CD4-positive, alpha-beta T cell treated with Interleukin-4 for 1 hour (primary cell): ENCODE results near the gene SARM1.

Experiments
- DNase-seq, 2 donors: peaks; one replicate each; pipeline ENCODE4 v3.0.0-alpha.2; 2020 to 2022

SARM1 gene

DNA sequence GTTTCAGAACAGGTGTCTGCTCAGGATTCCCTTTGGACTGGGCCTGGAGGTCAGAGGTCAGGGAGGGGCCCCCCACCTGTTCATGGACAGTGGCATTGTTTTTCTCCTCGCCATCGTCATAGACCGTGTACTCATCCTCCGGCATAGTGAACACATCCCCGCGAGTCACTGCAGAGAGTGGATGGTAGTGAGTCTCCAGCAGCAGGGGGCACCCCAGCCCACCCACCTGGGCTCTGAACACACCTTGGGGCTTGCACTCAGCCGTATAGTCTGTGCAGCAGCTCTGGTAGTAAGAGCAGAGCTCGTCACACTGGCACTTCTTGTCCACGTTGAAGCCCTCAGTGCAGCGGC, 1.8 kb upstream of the SARM1 start:
- DNase-seq, result no peak

- DNase-seq, result no peak
These were observed 1.3 kb upstream of the SARM1 start, which contains the start of gene VTN for GRCh38 chr17:28370035-28370743. VTN (minus strand) TSS chr17:28370307; CDS start chr17:28370203, 104 bp downstream.

- no peak for DNase-seq
These were observed 770 bp upstream of the SARM1 start for GRCh38 chr17:28370744-28371103.

DNA sequence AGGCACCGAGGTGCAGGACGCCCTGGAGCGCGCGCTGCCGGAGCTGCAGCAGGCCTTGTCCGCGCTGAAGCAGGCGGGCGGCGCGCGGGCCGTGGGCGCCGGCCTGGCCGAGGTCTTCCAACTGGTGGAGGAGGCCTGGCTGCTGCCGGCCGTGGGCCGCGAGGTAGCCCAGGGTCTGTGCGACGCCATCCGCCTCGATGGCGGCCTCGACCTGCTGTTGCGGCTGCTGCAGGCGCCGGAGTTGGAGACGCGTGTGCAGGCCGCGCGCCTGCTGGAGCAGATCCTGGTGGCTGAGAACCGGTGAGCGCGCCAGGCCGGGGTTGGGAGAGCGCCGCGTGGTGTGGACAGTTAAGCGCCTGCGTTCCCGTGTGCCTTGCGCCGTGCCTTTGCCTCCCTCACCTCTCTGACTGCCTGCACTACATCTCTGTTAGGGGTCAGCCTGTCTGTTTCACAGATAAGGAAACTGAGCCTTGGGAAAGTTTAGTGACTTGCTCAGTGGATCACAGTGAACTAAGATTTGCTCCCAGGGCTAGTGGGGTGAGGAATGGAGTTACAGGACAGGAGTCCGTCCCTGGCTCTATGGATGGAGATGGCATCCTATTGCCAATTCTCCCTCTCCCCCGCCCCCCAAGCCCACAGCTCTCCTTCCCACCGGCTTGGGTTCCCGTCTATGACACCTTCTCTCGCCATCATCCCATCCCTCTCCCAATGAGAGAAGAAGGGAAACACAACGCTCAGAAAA, 880 bp downstream of the SARM1 start:
- DNase-seq, result no peak

- DNase-seq, result no peak
These were observed 1.4 kb downstream of the SARM1 start for GRCh38 chr17:28372945-28373274.

GRCh38 chr17:28379814-28380801, 8.6 kb downstream of the SARM1 start:
- no peak for DNase-seq

GRCh38 chr17:28381141-28381825, 9.8 kb downstream of the SARM1 start:
- no peak for DNase-seq

DNA sequence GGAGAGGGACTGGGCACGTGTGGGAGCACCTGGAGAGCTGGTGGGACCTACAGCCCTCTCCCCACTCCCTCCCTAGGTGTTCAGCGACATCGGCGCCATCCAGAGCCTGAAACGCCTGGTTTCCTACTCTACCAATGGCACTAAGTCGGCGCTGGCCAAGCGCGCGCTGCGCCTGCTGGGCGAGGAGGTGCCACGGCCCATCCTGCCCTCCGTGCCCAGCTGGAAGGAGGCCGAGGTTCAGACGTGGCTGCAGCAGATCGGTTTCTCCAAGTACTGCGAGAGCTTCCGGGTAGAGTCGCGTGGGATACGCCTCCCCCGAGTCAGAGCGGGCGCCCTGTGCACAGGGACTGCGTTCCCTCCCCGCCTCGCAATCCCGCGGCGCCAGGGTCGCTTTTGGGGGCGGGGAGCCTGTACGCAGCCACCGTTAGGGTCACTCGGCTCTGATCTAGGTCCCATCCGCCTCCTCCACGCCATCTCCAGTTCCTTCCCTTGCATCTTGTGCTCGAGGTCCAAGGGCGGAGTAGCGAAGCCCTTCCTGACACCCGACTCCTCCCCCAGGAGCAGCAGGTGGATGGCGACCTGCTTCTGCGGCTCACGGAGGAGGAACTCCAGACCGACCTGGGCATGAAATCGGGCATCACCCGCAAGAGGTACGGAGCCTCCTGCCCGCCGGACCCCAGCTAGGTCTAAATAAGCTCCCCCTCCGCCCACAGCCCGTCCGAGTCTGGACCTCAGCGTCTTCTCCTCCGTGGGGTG, 13.0 kb downstream of the SARM1 start:
- peak; percentile 42 to 56 for DNase-seq

- no peak for DNase-seq
These were observed 13.5 kb downstream of the SARM1 start for GRCh38 chr17:28385037-28385400.

- DNase-seq, result no peak
These were observed 13.9 kb downstream of the SARM1 start for GRCh38 chr17:28385406-28385805.

GRCh38 chr17:28386391-28386790, 14.9 kb downstream of the SARM1 start:
- no peak for DNase-seq

DNA sequence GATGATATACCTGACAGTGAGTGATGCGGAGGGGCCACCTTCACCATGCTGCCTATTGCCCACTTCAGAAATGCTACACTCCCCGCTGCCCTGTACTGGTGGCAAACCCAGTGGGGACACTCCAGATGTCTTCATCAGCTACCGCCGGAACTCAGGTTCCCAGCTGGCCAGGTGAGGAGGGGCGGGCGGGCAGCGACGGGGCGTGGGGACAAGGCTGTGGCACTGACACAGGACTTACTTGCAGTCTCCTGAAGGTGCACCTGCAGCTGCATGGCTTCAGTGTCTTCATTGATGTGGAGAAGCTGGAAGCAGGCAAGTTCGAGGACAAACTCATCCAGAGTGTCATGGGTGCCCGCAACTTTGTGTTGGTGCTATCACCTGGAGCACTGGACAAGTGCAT, 16.6 kb downstream of the SARM1 start:
- no peak for DNase-seq

- no peak for DNase-seq
These were observed 18.6 kb downstream of the SARM1 start for GRCh38 chr17:28390141-28390540.

DNA sequence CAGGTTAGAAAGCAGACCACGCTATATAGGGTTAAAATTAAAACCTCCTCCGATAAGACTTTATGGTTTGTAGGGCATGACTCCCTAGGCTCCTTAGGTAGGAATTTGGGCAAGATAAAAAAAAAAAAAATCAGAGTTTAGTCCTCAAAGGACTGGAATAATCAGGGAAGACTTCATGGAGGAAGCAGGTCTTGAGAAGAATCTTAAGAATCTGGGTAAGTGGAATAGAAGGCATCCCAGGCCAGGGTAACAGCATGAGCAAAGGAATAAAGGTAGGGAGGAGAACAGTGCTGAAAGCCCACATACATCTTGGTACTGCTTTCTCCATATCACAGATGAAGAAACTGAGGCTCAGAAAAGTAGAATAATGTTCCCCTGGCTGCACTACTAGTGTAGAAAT, 19.1 kb downstream of the SARM1 start:
- no peak for DNase-seq

GRCh38 chr17:28390984-28391383, 19.5 kb downstream of the SARM1 start:
- DNase-seq, result no peak

GRCh38 chr17:28391401-28391800, 19.9 kb downstream of the SARM1 start:
- no peak for DNase-seq

- DNase-seq, result no peak
These were observed 21.0 kb downstream of the SARM1 start for GRCh38 chr17:28392491-28392890.

GRCh38 chr17:28394337-28395116, 23.0 kb downstream of the SARM1 start:
- no peak for DNase-seq

GRCh38 chr17:28395426-28395825, 23.9 kb downstream of the SARM1 start:
- DNase-seq, result no peak

DNA sequence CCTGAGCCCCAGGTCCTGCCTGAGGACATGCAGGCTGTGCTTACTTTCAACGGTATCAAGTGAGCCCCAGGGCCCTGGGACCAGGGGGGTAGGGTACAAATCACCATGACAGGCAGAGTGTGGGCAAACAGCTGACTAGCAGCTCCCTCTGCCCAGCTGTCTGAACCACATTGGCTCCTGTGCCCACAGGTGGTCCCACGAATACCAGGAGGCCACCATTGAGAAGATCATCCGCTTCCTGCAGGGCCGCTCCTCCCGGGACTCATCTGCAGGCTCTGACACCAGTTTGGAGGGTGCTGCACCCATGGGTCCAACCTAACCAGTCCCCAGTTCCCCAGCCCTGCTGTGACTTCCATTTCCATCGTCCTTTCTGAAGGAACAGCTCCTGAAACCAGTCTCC, 24.5 kb downstream of the SARM1 start:
- no peak for DNase-seq

DNA sequence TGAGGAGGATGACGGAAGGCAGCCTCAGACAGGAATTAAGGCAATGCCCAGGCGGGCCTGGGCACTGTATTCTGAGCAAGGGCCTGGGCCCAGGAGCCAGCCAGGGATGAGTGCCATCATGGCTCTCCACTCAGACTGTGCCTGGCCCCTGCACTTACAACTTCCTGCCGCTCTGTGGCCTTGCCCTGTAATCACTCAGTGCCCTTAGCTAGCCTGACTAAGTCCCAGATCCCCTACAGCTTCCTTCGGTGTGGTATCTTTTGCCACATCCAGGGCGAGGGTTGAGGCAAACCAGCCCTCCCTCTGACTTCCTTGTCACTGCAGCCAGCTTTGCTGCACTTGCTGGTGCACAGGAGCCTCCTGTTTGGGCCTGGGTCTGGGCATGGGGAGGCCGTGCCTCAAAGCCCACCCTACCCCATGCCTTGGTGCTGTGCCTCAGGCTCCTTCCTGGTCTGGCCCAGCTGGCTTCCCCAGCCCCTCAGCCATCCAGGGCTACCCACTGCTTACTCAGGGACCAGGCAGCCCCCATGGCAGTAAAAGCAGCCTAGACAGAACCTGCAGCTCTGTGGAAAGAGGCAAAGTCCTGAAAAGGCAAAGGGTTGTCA, 25.2 kb downstream of the SARM1 start:
- DNase-seq, result no peak
